GM12878 (cell line): ENCODE results near the gene C1QBP. TPM values are rescaled to one million over a fixed set of nuclear protein-coding genes. Genes with fewer than 3 reads are reported as not detected.

ENCODE experiments used
- BMI1 ChIP-seq: fragments of 450-650 bp; IDR thresholded peaks from 2 replicates; pipeline ENCODE4 v1.6.1; 2016; ENCODE audit warnings: mild to moderate bottlenecking, moderate library complexity, borderline replicate concordance
- CHD2 ChIP-seq: IDR thresholded peaks from 2 replicates; pipeline ENCODE4 v1.6.1; 2011; ENCODE audit warnings: low read depth, low read length, improper control_type of control experiment, borderline replicate concordance
- CREB1 ChIP-seq: IDR thresholded peaks from 2 replicates; pipeline ENCODE4 v1.6.1; 2012; ENCODE audit warnings: low read depth, mild to moderate bottlenecking, inconsistent platforms
- CREM ChIP-seq: IDR thresholded peaks from 2 replicates; pipeline ENCODE4 v1.6.1; 2014; ENCODE audit warnings: antibody characterized with exemption, low read depth
- EED ChIP-seq: sonication (generic); IDR thresholded peaks from 2 replicates; pipeline ENCODE4 v1.6.1; 2016; ENCODE audit warnings: antibody characterized with exemption, low read depth
- FOS ChIP-seq: IDR thresholded peaks from 3 replicates; pipeline ENCODE4 v1.6.1; 2011; ENCODE audit warnings: borderline replicate concordance; ENCODE audit not compliant: insufficient read length; ENCODE audit errors: extremely low read depth
- FOXK2 ChIP-seq: fragments of 450-650 bp; IDR thresholded peaks from 2 replicates; pipeline ENCODE4 v1.6.1; 2017; ENCODE audit warnings: mild to moderate bottlenecking, moderate library complexity
- HDGF ChIP-seq: fragments of 450-650 bp; IDR thresholded peaks from 2 replicates; pipeline ENCODE4 v1.6.1; 2016; ENCODE audit warnings: antibody characterized with exemption
- KDM1A ChIP-seq: fragments of 200-600 bp; sonication (generic); IDR thresholded peaks from 2 replicates; pipeline ENCODE4 v1.6.1; 2016; ENCODE audit warnings: borderline replicate concordance
- MEF2B ChIP-seq: fragments of 450-650 bp; IDR thresholded peaks from 2 replicates; pipeline ENCODE4 v1.6.1; 2018; ENCODE audit warnings: mild to moderate bottlenecking, moderate library complexity; ENCODE audit not compliant: partially characterized antibody, poor library complexity, severe bottlenecking
- NFYB ChIP-seq: IDR thresholded peaks from 2 replicates; pipeline ENCODE4 v1.6.1; 2011; ENCODE audit warnings: low read depth, mild to moderate bottlenecking, low read length, improper control_type of control experiment, moderate library complexity; ENCODE audit not compliant: insufficient read depth
- NR2C1 ChIP-seq: fragments of 450-650 bp; IDR thresholded peaks from 2 replicates; pipeline ENCODE4 v1.6.1; 2017; ENCODE audit warnings: antibody characterized with exemption, mild to moderate bottlenecking, moderate library complexity
- PAX5 ChIP-seq: IDR thresholded peaks from 2 replicates; pipeline ENCODE4 v1.6.1; 2011; ENCODE audit warnings: low read depth, low read length, borderline replicate concordance
- POU2F2 ChIP-seq: IDR thresholded peaks from 3 replicates; pipeline ENCODE4 v1.6.1; 2011; ENCODE audit warnings: low read depth, mild to moderate bottlenecking, low read length, borderline replicate concordance
- SMARCA5 ChIP-seq: fragments of 450-650 bp; IDR thresholded peaks from 2 replicates; pipeline ENCODE4 v1.6.1; 2017; ENCODE audit warnings: mild to moderate bottlenecking
- SP1 ChIP-seq: IDR thresholded peaks from one replicate; pipeline ENCODE4 v1.6.1; 2011; ENCODE audit warnings: low read depth, low read length
- STAT1 ChIP-seq: fragments of 450-650 bp; conservative IDR thresholded peaks from 2 replicates; pipeline ENCODE4 v1.6.1; 2014; ENCODE audit warnings: antibody characterized with exemption, mild to moderate bottlenecking
- ZBED1 ChIP-seq: IDR thresholded peaks from 2 replicates; pipeline ENCODE4 v1.6.1; 2016; ENCODE audit warnings: borderline replicate concordance
- polyA plus RNA-seq, 11 experiments: library from polyadenylated mRNA; depleted of rRNA in 4 of 11; unstranded in 6 of 11; stranded (reverse) in 5 of 11; fragments of >200 nt; fragmentation: Nextera tagmentation in 4 of 11; fragmentation: Illumina TruSeq in 1 of 11; extraction: Ambion mirVana in 4 of 11; extraction: Trizol in 1 of 11; gene quantifications; 1 replicate in 1 of 11; 2 replicates in 10 of 11; pipeline versions ENCODE4 v1.2.1 to v1.2.3, GENCODE V29; 2011 to 2016; ENCODE audit warnings: inconsistent platforms in 2 of 11, missing spikeins in 2 of 11, low read depth in 1 of 11
- total RNA-seq, 4 experiments: library from RNA; depleted of rRNA in 3 of 4; stranded (reverse); fragments of >200 nt in 3 of 4; fragmentation: Illumina TruSeq in 1 of 4; extraction: Trizol in 1 of 4; gene quantifications; 2 replicates each; pipeline versions ENCODE4 v1.2.1 to v1.2.3, GENCODE V29; 2013 to 2021
- TF ChIP-seq, protein P1 (sequence below): fragments of 450-650 bp; IDR thresholded peaks from 2 replicates; pipeline ENCODE4 v1.6.1; 2017; ENCODE audit warnings: mild to moderate bottlenecking, low read depth, inconsistent platforms; ENCODE audit not compliant: poor library complexity, severe bottlenecking
- TF ChIP-seq, protein P2 (sequence below): fragments of 450-650 bp; IDR thresholded peaks from 2 replicates; pipeline ENCODE4 v1.6.1; 2018; ENCODE audit warnings: mild to moderate bottlenecking, low read depth, moderate library complexity; ENCODE audit not compliant: partially characterized antibody
- TF ChIP-seq, protein P3 (sequence below): fragments of 450-650 bp; IDR thresholded peaks from 2 replicates; pipeline ENCODE4 v1.6.1; 2017; ENCODE audit warnings: low read depth, mild to moderate bottlenecking, moderate library complexity
- TF ChIP-seq, protein P4 (sequence below): fragments of 450-650 bp; IDR thresholded peaks from 2 replicates; pipeline ENCODE4 v1.6.1; 2017; ENCODE audit warnings: borderline replicate concordance

Gene C1QBP
- total and polyA plus RNA-seq, 10 of the 15 experiments (the other 5 are each of a cell fraction or from before 2014, with no cell fraction given) = 124 to 989 (median 429) TPM

DNA sequence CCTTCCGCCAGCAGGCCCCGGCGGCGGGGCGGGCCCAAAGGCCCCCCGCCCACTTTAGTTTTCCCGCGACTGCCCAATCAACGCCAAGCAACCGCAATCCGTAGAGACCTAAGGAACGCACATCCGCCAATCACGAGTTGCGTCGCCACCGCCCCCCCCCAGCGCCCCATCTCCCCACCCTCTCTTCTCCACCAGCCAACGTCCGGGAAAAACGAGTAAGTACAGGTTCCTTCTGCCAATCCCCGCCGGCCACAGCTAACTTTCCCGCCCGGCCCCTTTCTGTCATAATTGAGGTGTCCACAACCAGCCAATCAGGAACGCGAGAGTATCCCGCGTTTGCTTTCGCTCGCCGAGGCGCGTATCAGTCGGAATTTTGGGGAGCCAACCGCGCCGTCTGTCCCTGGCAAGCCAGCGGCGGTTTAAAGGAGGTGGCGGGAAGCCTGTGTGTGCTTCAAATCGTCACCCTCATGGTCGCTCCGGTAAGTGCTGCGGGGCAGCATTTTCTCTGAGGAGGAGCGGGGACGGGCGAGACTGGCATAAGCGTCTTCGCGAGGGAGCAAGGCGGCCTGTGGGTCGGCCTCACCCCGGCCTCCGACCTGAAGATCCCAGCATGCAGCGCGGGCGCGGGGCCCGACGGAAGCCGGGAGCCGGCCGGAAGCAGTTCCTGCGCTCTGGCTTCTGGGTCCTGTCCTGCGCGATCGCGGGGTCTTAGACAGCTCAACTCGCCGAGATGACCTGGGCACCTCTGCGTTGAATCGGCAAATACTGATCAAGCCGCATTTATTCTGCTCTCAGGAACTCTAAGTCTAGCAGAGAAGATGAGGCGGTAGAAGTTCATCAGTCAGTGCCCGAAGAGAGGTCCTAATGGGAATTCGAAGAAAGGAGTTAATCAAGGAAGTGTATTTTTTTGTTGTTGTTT is 47.5 kb upstream of the C1QBP start, which contains the start of gene MIS12 (continued):
- TF ChIP-seq POU2F2 (peak; percentile 57; the same call in 2 of the 3 replicates), KDM1A (no peak), ZBED1 (peak; percentile 59; the same call in 1 of the 2 replicates), NFYB (peak; percentile 93), CREB1 (peak; percentile 91), PAX5 (peak; percentile 9; the same call in 1 of the 2 replicates), BMI1 (no peak), NR2C1 (peak; percentile 89), HDGF (peak; percentile 56; the same call in 1 of the 2 replicates), EED (no peak), STAT1 (0 out of 2 replicates have a peak, but pooled peaks have one; percentile 68), SP1 (peak; percentile 83), MEF2B (no peak), CHD2 (peak; percentile 61), FOXK2 (no peak), FOS (peak; percentile 27), CREM (peak; percentile 75), SMARCA5 (peak; percentile 99)
- TF ChIP-seq, protein P1, sequence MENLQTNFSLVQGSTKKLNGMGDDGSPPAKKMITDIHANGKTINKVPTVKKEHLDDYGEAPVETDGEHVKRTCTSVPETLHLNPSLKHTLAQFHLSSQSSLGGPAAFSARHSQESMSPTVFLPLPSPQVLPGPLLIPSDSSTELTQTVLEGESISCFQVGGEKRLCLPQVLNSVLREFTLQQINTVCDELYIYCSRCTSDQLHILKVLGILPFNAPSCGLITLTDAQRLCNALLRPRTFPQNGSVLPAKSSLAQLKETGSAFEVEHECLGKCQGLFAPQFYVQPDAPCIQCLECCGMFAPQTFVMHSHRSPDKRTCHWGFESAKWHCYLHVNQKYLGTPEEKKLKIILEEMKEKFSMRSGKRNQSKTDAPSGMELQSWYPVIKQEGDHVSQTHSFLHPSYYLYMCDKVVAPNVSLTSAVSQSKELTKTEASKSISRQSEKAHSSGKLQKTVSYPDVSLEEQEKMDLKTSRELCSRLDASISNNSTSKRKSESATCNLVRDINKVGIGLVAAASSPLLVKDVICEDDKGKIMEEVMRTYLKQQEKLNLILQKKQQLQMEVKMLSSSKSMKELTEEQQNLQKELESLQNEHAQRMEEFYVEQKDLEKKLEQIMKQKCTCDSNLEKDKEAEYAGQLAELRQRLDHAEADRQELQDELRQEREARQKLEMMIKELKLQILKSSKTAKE = peak; percentile 32
- TF ChIP-seq, protein P2, sequence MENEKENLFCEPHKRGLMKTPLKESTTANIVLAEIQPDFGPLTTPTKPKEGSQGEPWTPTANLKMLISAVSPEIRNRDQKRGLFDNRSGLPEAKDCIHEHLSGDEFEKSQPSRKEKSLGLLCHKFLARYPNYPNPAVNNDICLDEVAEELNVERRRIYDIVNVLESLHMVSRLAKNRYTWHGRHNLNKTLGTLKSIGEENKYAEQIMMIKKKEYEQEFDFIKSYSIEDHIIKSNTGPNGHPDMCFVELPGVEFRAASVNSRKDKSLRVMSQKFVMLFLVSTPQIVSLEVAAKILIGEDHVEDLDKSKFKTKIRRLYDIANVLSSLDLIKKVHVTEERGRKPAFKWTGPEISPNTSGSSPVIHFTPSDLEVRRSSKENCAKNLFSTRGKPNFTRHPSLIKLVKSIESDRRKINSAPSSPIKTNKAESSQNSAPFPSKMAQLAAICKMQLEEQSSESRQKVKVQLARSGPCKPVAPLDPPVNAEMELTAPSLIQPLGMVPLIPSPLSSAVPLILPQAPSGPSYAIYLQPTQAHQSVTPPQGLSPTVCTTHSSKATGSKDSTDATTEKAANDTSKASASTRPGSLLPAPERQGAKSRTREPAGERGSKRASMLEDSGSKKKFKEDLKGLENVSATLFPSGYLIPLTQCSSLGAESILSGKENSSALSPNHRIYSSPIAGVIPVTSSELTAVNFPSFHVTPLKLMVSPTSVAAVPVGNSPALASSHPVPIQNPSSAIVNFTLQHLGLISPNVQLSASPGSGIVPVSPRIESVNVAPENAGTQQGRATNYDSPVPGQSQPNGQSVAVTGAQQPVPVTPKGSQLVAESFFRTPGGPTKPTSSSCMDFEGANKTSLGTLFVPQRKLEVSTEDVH = peak; percentile 93
- TF ChIP-seq, protein P3, sequence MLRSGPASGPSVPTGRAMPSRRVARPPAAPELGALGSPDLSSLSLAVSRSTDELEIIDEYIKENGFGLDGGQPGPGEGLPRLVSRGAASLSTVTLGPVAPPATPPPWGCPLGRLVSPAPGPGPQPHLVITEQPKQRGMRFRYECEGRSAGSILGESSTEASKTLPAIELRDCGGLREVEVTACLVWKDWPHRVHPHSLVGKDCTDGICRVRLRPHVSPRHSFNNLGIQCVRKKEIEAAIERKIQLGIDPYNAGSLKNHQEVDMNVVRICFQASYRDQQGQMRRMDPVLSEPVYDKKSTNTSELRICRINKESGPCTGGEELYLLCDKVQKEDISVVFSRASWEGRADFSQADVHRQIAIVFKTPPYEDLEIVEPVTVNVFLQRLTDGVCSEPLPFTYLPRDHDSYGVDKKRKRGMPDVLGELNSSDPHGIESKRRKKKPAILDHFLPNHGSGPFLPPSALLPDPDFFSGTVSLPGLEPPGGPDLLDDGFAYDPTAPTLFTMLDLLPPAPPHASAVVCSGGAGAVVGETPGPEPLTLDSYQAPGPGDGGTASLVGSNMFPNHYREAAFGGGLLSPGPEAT = peak; percentile 86
- TF ChIP-seq, protein P4, sequence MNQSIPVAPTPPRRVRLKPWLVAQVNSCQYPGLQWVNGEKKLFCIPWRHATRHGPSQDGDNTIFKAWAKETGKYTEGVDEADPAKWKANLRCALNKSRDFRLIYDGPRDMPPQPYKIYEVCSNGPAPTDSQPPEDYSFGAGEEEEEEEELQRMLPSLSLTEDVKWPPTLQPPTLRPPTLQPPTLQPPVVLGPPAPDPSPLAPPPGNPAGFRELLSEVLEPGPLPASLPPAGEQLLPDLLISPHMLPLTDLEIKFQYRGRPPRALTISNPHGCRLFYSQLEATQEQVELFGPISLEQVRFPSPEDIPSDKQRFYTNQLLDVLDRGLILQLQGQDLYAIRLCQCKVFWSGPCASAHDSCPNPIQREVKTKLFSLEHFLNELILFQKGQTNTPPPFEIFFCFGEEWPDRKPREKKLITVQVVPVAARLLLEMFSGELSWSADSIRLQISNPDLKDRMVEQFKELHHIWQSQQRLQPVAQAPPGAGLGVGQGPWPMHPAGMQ = no peak
